GM12864 (cell line): ENCODE data around the gene MAST2.

Source experiments
- DNase-seq: peaks from one replicate; pipeline ENCODE4 v3.0.0-alpha.2; 2011; ENCODE audit warnings: low read depth
- H3K4me3 ChIP-seq: 2 replicates; pipeline ENCODE4 v1.5.1; 2011; ENCODE audit warnings: mild to moderate bottlenecking, low read depth, low read length, control low read depth
- CTCF ChIP-seq: IDR thresholded peaks from 2 replicates; pipeline ENCODE4 v1.5.1; 2011; ENCODE audit warnings: low read depth, mild to moderate bottlenecking, moderate library complexity, low read length, control low read depth, inconsistent platforms; ENCODE audit errors: missing control alignments

MAST2 gene

GRCh38 chr1:45995298-45995697, 191.9 kb downstream of the MAST2 start:
- DNase-seq = no peak
- H3K4me3 ChIP-seq = no peak overlapping the region
- no peak for TF ChIP-seq CTCF

GRCh38 chr1:45998020-45998617, 194.7 kb downstream of the MAST2 start:
- no peak for DNase-seq
- TF ChIP-seq CTCF = no peak
- H3K4me3 ChIP-seq = no peak overlapping the region

- TF ChIP-seq CTCF = no peak
- no peak overlapping the region for H3K4me3 ChIP-seq
- no peak for DNase-seq
Observed at GRCh38 chr1:45999507-45999906, 196.1 kb downstream of the MAST2 start.

GRCh38 chr1:46001081-46001785, 197.8 kb downstream of the MAST2 start:
- no peak overlapping the region for H3K4me3 ChIP-seq
- TF ChIP-seq CTCF = no peak
- DNase-seq = no peak

- DNase-seq = no peak
- no peak overlapping the region for H3K4me3 ChIP-seq
- no peak for TF ChIP-seq CTCF
Observed at GRCh38 chr1:46002551-46003150, 199.2 kb downstream of the MAST2 start.

GRCh38 chr1:46003315-46003714, 199.9 kb downstream of the MAST2 start:
- no peak for DNase-seq
- TF ChIP-seq CTCF = no peak
- H3K4me3 ChIP-seq = no peak overlapping the region

- no peak for TF ChIP-seq CTCF
Observed at GRCh38 chr1:46004492-46004891, 201.1 kb downstream of the MAST2 start.

More at GRCh38 chr1:46004492-46004891, 201.1 kb downstream of the MAST2 start:
- no peak for DNase-seq
- H3K4me3 ChIP-seq = no peak overlapping the region
